ENCODE measurements around the gene PHTF2. TPM values are rescaled to one million over a fixed set of nuclear protein-coding genes. Genes with fewer than 3 reads are reported as not detected.

Gene PHTF2
- total RNA-seq, 1 experiment from 2014 or later = 26.7 TPM

GRCh38 chr7:77897004-77897547 lies 98.5 kb downstream of the PHTF2 start (continued):
- TF ChIP-seq ATF3 (IDR thresholded peaks at IDR 0.05) = no peak
- TF ChIP-seq CBX3 (IDR thresholded peaks at IDR 0.05; ENCODE audit: low read depth) = no peak
- TF ChIP-seq EZH2 (IDR thresholded peaks at IDR 0.05) = no peak

GRCh38 chr7:77899516-77899915 lies 100.9 kb downstream of the PHTF2 start:
- RAD21 ChIA-PET (ENCODE audit: low non-redundant PET in 1 of 2, low total read pairs in 2 of 2, uncharacterized antibody in 2 of 2, unreplicated experiment in 2 of 2) = no interaction called here
- intact Hi-C loops (cut with micrococcal nuclease) = no loop called here
- no peaks in the 10 kb centered on the region for H4K20me1 ChIP-seq (ENCODE audit: insufficient read depth)

More at GRCh38 chr7:77899516-77899915, 100.9 kb downstream of the PHTF2 start:
- H3K36me3 ChIP-seq (ENCODE audit: control insufficient read depth in 1 of 2, insufficient read depth in 2 of 2, low read length in 2 of 2) = no peaks in the 10 kb centered on the region; a peak in 1 of 4 replicates
- H3K4me2 ChIP-seq (ENCODE audit: low read length) = no peak overlapping the region
- no peaks in the 10 kb centered on the region for H3K4me1 ChIP-seq (ENCODE audit: control insufficient read depth in 1 of 2, insufficient read depth in 2 of 2, low read length in 2 of 2)
- H3K27me3 ChIP-seq (ENCODE audit: insufficient read depth, low read length) = no peaks in the 10 kb centered on the region
- H3K9me2 ChIP-seq (ENCODE audit: insufficient read depth) = no peaks in the 10 kb centered on the region
- ChIA-PET CTCF (interaction anchor here (1.0 kb wide), 1 partner anchor 10 kb away, joined by 3 read pairs; no protein-coding TSS in a partner anchor), POLR2A (no interaction called here)
- H3K9me3 ChIP-seq (ENCODE audit: control insufficient read depth in 1 of 2, insufficient read depth in 1 of 2, low read depth in 1 of 2, low read length in 2 of 2) = no peaks in the 10 kb centered on the region
- no peak overlapping the region for H3K9ac ChIP-seq (ENCODE audit: low read length)
- TF ChIP-seq ZNF274 (IDR thresholded peaks at IDR 0.05; ENCODE audit: low read depth, low read length) = no peak
- TF ChIP-seq YY1 (IDR thresholded peaks at IDR 0.05; ENCODE audit: extremely low read depth, insufficient replicate concordance, low read depth, low read length) = no peak
- TF ChIP-seq EZH2 (IDR thresholded peaks at IDR 0.05) = no peak
- TF ChIP-seq POLR2A (IDR thresholded peaks at IDR 0.05; ENCODE audit: borderline replicate concordance, extremely low read depth, insufficient read depth, insufficient read length) = no peak
- TF ChIP-seq ELF1 (IDR thresholded peaks at IDR 0.05; ENCODE audit: borderline replicate concordance, low read depth) = no peak
- no peak for TF ChIP-seq SIN3A (IDR thresholded peaks at IDR 0.05; ENCODE audit: low read depth)
- TF ChIP-seq ZBTB33 (IDR thresholded peaks at IDR 0.05; ENCODE audit: extremely low read depth, insufficient replicate concordance, low read length) = no peak
- TF ChIP-seq CBX3 (IDR thresholded peaks at IDR 0.05; ENCODE audit: low read depth) = no peak
- no peak for TF ChIP-seq ATF3 (IDR thresholded peaks at IDR 0.05)
- no peak for TF ChIP-seq JUND (IDR thresholded peaks at IDR 0.05)
- TF ChIP-seq EZH2phosphoT487 (IDR thresholded peaks at IDR 0.05; ENCODE audit: borderline replicate concordance) = no peak
- no peak for TF ChIP-seq FOSL1 (IDR thresholded peaks at IDR 0.05; ENCODE audit: low read depth)
- TF ChIP-seq RAD21 (IDR thresholded peaks at IDR 0.05; ENCODE audit: low read depth) = no peak
- no peak for TF ChIP-seq TCF7L2 (IDR thresholded peaks at IDR 0.05; ENCODE audit: borderline replicate concordance, extremely low read depth, insufficient read depth, insufficient read length)
- TF ChIP-seq SRF (IDR thresholded peaks at IDR 0.05; ENCODE audit: low read depth) = no peak
- TF ChIP-seq MAX (IDR thresholded peaks at IDR 0.05) = no peak
- TF ChIP-seq CTCF (IDR thresholded peaks at IDR 0.05 in 2 of 3, conservative IDR thresholded peaks at IDR 0.05 in 1 of 3; ENCODE audit: borderline replicate concordance in 1 of 3, insufficient read depth in 1 of 3, low read depth in 2 of 3, low read length in 2 of 3) = no peak
- no peak for TF ChIP-seq ZFX (IDR thresholded peaks at IDR 0.05)
- no peak for TF ChIP-seq EGR1 (IDR thresholded peaks at IDR 0.05; ENCODE audit: low read depth)
- DNase-seq (ENCODE audit: low read depth, low spot score) (no peak), ATAC-seq (no peak)
- no peaks in the 10 kb centered on the region for H3K79me2 ChIP-seq (ENCODE audit: insufficient read depth, low read length)
- H3K4me3 ChIP-seq (replicated peaks in 1 of 2; ENCODE audit: low read depth in 1 of 2, low read length in 2 of 2) = no peak overlapping the region
- H2AFZ ChIP-seq (ENCODE audit: low read depth, low read length, poor library complexity, severe bottlenecking) = no peak overlapping the region
- no peak overlapping the region for H3K27ac ChIP-seq (ENCODE audit: low read depth, low read length)
- BruUV-seq (replicated peaks) = no TSS peak

All from HCT116 (cell line).